Fibroblast of peridontal ligament (primary cell): ENCODE results near the gene LY6G6D.

Experiments used
- DNase-seq: peaks from one replicate; pipeline ENCODE4 v3.0.0-alpha.2; 2010; ENCODE audit errors: extremely low read depth

The LY6G6D gene, protein sequence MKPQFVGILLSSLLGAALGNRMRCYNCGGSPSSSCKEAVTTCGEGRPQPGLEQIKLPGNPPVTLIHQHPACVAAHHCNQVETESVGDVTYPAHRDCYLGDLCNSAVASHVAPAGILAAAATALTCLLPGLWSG

DNA sequence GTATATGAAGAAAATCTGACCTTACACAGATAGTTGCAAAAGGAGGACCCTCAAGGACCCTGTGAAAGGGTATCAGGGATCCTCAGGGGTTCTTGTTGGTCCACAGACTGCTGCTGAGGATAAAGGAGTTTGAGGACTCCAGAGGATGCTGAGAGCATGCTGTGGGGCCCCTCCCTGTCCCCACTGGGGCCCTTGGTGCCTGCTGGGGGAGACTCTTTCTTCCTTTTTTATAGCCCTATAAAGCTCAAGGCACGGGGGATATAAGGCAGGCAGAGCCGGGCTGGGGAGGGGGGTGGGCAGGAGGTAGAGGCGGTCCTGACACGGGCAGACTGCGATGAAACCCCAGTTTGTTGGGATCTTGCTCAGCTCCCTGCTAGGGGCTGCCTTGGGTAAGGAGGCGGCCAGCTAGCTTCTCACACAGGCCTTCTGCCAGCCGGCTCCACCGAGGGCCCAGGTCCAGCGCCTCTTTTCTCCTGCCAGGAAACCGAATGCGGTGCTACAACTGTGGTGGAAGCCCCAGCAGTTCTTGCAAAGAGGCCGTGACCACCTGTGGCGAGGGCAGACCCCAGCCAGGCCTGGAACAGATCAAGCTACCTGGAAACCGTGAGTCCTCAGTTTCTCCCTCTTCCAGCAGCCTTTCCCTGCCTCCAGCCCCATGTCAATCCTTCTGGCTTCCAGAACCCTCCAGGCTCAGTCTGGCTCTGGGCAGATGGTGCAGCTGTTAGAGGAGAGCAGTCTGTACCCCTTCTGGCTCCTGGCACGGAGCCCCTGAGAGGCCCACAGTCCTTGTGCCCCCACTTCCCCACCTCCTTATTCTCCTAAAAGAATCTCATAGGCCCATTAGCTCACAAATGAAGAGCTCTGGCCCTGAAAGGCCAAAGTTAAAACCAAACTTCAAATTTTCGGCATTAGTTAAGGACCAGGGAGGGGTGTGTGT, at the start of gene LY6G6D:
TSS of gene LY6G6D (plus strand) at position 327 of the 937 bp plus-strand sequence. CDS start at position 335, 8 bp downstream.
- no peak for DNase-seq

DNA sequence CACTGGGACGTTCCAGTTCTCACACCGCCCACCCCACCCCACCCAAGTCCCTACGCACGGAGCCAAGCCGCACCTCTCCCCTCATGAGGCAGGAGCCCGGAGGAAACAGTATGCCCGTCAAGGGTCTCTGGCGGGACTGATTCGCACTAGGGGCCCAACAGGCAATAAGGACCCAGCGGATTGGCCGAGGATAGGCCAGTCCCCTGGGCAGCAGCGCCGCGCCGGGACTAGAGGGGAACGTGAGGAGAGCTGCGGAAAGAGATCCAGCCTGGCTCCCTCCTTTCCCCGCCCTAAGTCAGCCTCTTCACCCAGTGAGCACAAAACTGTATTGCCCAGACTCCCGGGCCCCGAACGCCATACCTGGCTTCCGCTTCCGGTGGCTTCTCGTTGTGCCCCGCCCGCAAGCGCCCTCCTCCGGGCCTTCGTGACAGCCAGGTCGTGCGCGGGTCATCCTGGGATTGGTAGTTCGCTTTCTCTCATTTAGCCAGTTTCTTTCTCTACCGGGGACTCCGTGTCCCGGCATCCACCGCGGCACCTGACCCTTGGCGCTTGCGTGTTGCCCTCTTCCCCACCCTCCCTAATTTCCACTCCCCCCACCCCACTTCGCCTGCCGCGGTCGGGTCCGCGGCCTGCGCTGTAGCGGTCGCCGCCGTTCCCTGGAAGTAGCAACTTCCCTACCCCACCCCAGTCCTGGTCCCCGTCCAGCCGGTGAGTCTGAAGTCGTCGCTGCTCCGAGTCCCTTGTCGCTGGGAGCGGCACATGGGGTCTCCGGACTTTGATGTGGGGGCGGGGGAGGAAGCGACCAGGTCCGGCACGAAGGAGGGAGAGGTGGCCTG, 49.4 kb upstream of the LY6G6D start, which contains the start of gene CSNK2B:
TSS of gene CSNK2B (plus strand) at position 580 of the 836 bp plus-strand sequence. CDS start 752 bp downstream, outside the sequence.
- DNase-seq, result peak; percentile 95

DNA sequence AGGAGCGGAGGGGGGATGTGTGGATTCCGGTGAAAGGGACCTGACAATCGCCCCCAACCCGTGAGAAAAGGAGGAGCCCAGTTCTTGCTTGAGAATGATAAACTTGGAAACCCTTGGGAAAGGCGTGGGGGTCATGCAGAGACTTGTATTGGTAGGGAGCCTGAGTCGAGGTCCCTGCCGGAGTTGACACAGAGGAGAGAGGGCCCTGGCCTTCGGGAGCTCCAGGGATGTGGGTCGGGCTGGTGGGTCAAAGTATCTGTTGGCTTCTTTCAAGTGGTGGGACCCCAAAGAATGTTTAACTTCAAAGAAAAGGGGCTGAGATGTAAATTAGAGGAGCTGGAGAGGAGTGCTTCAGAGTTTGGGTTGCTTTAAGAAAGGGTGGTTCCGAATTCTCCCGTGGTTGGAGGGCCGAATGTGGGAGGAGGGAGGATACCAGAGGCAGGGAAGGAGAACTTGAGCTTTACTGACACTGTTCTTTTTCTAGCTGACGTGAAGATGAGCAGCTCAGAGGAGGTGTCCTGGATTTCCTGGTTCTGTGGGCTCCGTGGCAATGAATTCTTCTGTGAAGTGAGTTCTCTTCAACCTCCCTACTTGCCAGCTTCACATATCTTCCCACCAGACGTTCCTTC, 48.7 kb upstream of the LY6G6D start:
- no peak for DNase-seq

DNA sequence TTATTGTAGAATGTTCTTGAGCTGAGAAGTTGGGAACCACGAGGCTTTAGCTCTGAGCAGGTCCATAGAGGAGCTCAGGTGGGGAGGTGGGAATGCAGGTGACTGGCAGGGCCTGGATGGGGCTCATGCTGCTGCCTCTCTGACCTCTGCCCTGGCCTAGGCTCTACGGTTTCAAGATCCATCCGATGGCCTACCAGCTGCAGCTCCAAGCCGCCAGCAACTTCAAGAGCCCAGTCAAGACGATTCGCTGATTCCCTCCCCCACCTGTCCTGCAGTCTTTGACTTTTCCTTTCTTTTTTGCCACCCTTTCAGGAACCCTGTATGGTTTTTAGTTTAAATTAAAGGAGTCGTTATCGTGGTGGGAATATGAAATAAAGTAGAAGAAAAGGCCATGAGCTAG, 45.5 kb upstream of the LY6G6D start, which contains the start of gene LY6G5B:
TSS of gene LY6G5B (plus strand) at position 301 of the 400 bp plus-strand sequence. CDS start 975 bp downstream, outside the sequence.
- no peak for DNase-seq

DNA sequence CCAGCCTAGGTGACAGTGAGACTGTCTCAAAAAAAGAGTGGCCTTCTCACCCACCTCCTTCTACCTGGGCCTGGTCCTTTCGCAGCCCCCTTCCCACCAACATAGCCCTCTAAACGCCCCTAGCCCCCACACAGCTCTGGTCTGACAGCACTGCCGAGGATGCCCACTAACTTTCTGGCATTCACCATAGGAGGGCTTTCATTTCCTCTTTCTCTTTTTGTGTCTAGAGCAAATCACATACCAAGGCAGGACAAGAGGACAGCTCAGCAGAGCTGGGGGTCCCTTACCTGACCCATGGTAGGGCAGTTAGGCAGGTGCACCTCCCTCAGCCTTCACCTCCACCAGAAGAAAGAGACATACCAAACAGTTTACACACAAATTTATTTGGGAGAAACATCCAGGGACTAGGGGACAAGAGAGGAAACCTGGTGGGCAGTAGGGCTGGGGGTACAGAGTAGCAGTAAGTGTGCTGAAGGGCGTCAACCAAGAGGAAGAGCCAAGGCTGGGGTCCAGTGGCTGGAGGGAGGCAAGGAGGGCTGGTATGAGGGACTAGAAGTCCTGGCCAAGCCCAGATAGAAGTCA, 38.7 kb upstream of the LY6G6D start:
- no peak for DNase-seq

DNA sequence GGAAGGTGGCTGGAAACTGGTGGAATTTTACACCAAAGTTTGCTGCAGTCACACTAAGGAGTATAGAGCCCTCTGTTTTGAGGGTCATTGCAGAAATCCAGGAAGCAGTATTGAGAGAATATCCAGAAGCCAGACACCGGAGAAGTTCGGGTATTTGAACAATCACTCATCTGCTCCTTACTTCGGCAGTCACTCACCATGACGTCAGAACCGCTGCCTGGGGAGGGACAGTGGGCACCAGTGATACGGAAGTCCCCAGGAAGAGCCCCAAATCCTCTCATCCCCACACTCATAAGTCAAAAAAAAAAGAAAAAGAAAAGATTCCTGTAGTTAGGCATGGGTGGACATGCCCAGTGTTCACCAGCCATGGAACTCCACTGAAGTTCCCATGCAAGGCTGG, 38.2 kb upstream of the LY6G6D start:
- DNase-seq, result no peak

DNA sequence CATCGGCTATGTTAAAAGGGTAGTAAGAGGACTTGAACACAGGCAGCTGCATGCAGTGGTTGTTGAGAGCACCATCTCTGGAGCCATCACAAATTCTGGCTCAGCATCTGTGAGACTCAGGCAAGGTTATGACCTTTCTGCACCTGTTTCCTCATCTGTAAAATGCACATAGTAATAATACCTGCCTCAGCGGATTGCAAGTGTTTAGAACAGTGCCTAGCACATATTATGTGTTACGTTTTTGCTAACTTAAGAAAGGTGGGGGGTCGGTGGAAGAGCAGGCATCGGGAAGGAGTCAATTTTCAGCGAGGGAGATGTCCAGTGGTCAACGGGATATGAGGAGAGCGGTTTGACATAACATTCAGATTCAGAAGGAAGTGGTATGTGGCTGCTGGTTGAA, 37.2 kb upstream of the LY6G6D start:
- DNase-seq, result no peak

DNA sequence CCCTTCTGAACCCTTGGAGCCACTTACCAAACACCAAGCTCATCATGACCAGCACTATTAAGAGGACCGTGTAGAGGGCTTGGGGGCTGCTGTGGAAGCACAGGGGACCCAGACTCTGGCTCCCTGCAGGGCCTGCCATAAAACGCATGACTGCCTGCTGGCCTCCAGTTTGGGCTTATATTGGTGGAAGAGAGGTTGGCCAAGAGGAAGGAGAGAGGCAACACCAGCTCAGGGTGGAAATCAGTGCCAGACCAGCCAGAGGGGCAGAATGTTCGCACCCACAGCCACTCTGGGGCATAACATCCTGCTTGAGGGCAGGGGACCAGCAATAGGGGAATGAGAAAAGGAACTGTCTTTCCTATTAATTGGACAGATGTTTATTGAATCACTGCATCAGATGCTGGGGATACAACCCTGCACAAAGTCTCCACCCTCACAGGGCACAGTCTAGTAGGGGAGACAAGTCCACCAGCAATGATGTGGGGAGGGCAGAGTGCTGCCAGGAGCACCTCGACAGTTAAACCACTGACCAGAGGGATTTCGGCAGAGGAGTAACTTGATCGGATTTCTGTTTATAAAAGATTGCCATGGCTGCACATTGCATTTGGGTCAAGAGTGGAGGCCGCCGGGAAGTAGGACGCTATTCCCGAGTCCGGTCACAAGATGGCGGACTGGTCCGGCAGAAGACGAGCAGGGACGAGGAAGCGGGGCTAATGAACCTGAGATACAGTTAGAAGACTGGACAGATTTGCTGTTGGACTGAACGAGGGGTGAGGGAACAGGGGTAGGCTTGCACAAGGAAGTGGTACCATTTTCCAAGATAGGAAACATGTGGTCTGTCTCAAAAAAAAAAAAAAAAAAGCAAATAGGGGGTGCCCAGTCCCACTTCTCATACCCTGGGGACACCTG, 34.7 kb upstream of the LY6G6D start, which contains the start of gene LY6G5C:
TSS of gene LY6G5C (minus strand) at position 842 of the 909 bp plus-strand sequence. CDS start at position 148, 694 bp downstream.
- DNase-seq, result peak; percentile 96

DNA sequence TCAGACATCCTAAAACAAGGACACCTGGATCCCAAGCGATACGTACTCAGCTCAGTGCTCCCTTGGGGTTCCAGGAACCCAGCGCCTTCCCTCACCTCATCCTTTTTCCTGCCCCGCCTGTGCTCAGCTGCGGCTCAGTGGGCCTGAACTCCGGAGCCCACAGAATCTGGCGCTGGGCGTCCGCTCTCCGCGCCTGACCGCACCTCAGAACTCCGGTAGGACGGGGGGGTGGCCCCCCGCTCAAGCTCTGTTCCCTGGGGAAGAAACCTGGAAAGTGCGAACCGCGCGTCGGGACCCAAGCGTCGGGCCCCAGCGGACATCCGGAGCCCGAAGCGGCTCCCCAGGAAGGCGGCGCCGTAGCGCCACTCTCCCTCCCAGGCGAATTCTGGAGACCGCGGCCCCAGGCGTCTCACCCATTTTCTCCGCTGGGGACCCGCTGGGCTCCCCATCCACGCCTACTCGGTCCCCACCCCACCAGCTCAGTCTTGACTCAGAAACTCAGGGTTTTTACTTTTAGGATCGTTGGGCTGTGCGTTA, 33.9 kb upstream of the LY6G6D start:
- no peak for DNase-seq

DNA sequence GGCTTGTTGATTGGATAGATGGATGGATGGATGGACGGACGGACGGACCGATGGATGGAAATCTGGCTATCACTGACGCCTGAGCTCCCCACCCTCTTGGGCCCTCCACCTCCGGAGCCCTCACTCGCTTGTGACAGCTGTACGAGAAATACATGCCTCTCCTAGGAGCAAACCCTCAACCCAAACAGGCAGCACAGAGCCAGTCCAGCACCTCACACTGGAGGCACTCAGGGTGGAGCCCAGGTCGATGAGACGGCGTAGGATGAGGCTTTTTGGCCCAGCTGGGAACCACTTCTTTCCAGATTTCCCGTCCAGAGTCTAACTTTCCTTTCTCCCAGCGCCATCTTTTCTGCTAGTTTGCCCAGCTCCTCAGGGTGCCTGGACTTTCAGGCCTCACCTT, 31.6 kb upstream of the LY6G6D start:
- DNase-seq, result no peak

DNA sequence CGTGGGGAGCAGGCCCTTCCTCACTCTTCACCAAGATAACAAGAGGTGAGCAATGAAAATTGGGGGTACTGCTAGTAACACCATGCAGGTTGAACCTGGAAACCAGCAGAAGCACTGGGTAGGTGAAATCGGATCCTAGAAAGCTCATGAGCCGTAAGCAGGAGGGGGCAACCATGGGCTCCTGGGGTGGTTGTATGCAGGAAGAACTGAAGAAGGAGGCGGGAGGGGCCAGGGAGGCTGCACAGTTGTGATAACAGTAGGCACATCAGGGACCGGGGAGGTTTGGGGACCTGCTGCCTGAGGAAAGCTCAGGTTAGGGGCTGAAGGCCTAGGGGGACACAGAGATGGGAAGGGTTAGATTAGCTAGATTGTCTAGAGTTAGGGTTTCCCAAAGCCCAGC, 28.7 kb upstream of the LY6G6D start:
- no peak for DNase-seq

DNA sequence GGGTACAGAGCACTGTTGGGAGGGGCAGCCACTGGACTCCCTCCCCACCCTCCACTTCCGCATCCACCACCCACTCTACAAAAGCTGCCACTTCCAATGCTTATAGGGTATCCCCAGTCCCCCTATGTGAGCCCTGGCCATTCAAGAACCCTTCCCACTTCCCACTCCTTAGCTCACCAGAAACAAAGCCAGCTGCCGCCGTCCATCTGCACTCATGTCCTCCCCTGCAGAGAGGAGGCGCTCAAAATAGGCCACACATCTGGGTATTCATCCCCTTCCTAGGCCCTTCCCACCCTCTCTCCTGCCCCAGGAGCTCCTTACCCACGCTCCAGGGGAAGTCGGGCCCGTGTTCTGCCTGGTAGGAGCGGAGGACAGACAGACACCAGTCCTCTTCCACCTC, 27.8 kb upstream of the LY6G6D start:
- DNase-seq, result no peak

DNA sequence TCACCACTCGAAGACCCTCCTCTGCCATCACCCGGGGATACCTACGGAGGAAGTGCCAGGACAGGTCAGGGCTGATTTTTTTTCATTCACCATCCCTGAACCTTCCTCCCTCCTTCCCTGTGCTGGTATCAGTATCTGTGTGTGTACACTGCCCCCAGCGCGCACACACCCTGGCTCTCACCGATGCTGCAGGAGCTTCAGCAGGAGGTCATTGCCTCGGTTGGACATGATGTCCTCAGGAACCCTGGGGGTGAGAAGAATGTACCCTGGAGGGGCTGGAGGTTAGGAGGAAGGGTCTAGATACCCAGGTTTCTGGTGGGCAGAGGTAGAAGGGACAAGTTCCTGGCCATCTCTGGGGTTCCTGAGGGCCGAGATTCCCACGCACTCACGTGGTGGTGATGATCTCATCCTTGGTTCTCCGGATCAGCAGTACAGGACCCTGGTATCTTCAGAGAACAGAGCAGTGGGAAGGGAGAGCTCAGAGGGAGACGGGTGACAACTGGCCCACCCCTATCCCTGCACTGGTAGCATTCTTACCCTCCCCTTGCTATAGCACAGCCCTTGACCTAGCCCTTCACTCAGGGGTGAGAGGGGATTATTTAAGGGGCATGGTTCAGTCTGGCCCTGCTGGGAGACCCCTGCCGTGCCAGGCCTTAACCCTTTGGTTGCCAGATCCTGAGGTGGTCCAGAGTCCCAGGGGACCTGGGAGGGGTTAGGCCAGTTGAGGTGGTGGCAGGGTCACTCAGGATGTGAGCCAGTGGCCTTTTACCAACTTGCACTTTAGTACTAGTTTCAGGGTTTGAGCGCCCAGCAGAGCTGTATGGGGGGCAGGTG, 27.1 kb upstream of the LY6G6D start:
- DNase-seq, result no peak

DNA sequence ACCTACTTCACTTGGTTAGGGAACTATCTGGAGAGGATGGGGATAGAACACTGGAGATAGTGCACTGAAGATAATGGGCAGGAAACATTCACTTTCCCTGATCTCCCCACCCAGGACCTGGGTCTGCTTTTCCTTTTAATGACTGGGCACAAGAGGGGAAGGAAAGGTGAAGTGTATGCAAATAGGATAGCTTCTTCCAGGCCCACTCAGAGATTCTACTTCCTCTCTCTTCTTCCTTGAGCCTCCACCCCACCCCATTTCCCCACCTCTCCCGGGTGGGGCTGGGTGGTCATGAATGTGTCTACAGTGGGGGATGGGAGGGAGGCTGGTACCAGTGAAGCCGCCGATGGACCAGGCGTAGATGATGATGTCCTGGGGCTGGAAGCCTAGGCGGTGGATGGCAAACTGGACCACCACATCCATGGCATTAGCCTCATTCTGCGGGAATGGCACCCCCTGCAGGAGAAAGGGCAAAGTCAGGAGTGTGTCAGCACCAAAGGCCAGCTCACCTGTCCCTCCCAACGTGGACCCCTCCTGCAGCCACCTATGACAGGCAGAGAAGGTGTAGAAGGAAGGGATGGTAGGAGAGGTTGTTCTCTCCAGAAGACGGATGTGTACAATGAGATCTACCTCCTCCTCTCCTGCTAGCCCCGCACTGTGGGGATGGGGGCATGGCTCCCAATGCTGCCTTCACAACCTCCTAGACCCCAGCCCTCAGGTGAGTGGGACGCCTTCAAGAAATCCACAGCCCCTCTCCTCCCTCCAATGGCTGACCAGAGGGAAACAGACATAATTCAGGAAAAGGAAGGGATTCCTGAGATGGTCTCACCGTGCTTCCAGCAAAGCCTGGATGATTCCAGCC, 25.7 kb upstream of the LY6G6D start:
- DNase-seq, result no peak

DNA sequence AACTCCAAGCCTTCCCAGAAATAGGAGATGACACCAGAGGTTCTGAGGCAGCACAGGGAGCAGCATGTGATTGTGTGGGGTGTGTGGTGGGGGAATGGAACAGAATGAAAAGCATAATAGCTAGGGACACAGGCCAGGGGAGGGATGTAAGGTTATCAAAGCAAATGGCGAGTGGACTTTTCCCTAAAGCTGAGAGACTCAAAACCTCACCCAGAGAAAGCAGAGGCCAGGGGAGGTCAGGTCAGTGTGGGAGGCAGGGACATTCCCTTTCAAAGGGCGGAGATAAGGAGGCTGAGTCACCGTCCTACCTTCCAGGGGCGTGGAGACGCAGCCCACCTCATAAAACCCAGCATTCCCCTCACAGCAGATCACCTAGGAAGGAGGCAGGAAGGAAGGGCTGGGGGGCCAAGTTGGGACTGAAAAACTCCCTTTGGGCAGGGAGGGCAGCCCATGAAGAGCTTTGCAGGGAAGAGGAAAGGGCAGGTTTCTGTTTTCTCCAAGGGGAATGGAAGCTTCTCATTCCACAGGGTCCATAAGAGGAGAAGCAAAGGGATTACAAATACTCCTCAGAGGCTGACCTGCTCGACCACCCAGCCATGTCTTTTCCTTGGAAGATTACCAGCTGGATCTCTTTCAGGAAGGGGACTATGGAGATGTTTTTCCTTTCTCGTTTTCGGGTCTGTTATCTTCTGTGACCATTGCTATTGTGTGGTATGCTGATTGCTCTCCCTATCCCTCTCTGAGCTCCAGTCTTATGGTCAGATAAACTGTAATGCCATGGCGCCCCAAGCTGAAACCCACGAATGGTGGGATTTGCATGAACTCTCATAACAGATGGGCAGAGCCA, 24.7 kb upstream of the LY6G6D start:
- DNase-seq, result no peak

DNA sequence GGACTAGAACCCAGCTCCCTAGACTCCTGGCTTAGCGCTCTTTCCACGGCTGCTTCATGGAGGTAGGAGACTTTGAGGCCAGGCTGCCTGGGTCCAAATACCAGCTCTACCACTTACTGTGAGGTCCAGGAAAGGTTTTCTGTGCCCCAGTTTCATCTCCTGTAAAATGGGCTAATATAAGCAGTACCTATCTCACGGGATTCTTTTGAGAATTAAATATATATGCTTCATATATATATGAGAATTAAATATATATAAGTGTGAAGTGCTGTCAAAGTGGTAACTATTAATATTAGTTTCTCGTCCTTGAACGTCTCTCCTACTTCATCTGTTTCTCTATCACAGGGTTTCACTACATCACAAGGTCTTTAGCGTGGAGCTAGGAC, 24.1 kb upstream of the LY6G6D start:
- DNase-seq, result no peak

DNA sequence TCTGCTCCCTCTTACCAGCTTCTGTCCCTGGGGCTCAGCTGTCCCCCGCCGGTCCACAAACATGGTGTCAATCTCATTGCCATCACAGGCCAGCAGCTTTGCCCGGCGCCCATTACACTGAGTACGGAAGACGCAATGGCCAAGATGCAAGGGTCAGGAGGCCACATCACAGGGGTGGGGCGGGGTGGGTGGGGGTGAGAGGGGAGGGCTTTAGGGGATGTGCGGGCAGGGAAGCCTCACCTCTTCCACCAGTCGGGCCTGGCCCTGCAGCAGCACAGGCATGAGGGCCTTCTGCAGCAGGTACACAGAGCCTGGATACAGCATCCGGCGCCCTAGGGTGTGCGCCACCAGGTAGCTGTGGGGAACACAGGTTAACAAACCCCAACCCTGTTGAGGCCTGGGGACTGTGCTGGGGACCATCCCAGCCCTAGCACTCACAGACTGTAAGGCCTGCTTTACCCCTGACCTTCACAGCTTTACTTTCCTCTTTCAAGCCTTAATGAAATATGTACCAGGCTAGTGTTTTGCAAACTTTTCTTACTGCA, 23.5 kb upstream of the LY6G6D start:
- DNase-seq, result no peak
